NCI-H2171 treated with DMSO at 0.1 percent for 48 hours (cell line): ENCODE results near the gene FAM9C.
A peak's percentile ranks its signal among the peaks of the same experiment; 100 is the strongest.
"Not testable (repeated sequence)": the region's sequence is repeated elsewhere in the genome, so short reads cannot be mapped to it uniquely, and the experiment has no call there.

Experiments used
- DNase-seq: peaks from one replicate; lab custom pipeline; 2025; lab: John Stamatoyannopoulos, UW

FAM9C gene

GRCh38 chrX:13044441-13044840 is at the start of gene FAM9C:
TSS of gene FAM9C (minus strand) at chrX:13044620. CDS start at chrX:13043789, 831 bp downstream.
- DNase-seq = no peak

GRCh38 chrX:13093529-13094140 is 49.2 kb upstream of the FAM9C start:
- no peak for DNase-seq

- no peak for DNase-seq
Observed at GRCh38 chrX:13092455-13092941, 48.1 kb upstream of the FAM9C start.

GRCh38 chrX:13091111-13091765 is 46.8 kb upstream of the FAM9C start:
- DNase-seq = no peak

- peak; percentile 4 for DNase-seq
Observed at GRCh38 chrX:13090339-13091110, 46.1 kb upstream of the FAM9C start.

GRCh38 chrX:13090027-13090338 is 45.6 kb upstream of the FAM9C start:
- no peak for DNase-seq

GRCh38 chrX:13088156-13088487 is 43.7 kb upstream of the FAM9C start:
- DNase-seq = no peak

GRCh38 chrX:13087322-13088155 is 43.1 kb upstream of the FAM9C start:
- no peak for DNase-seq

GRCh38 chrX:13086793-13087321 is 42.4 kb upstream of the FAM9C start:
- DNase-seq = not testable (repeated sequence)

- no peak for DNase-seq
Observed at GRCh38 chrX:13086076-13086475, 41.7 kb upstream of the FAM9C start.

GRCh38 chrX:13085526-13085925 is 41.1 kb upstream of the FAM9C start:
- no peak for DNase-seq

GRCh38 chrX:13084611-13085010 is 40.2 kb upstream of the FAM9C start:
- DNase-seq = no peak

- not testable (repeated sequence) for DNase-seq
Observed at GRCh38 chrX:13083755-13084326, 39.4 kb upstream of the FAM9C start.

- no peak for DNase-seq
Observed at GRCh38 chrX:13082206-13083065, 38.0 kb upstream of the FAM9C start.

GRCh38 chrX:13081395-13082205 is 37.2 kb upstream of the FAM9C start:
- no peak for DNase-seq

- DNase-seq = no peak
Observed at GRCh38 chrX:13080128-13080795, 35.8 kb upstream of the FAM9C start.

- DNase-seq = no peak
Observed at GRCh38 chrX:13078739-13079444, 34.5 kb upstream of the FAM9C start.

- no peak for DNase-seq
Observed at GRCh38 chrX:13077168-13077567, 32.7 kb upstream of the FAM9C start.
